GM18511 (cell line): ENCODE measurements around the gene S100A10.

Experiments used
- ATAC-seq: cut with Tn5 transposase; IDR thresholded peaks from one replicate; pipeline ENCODE4 v1.9.1; 2021; ENCODE audit warnings: mild to moderate bottlenecking, moderate library complexity; ENCODE audit not compliant: unreplicated experiment

The S100A10 gene

DNA sequence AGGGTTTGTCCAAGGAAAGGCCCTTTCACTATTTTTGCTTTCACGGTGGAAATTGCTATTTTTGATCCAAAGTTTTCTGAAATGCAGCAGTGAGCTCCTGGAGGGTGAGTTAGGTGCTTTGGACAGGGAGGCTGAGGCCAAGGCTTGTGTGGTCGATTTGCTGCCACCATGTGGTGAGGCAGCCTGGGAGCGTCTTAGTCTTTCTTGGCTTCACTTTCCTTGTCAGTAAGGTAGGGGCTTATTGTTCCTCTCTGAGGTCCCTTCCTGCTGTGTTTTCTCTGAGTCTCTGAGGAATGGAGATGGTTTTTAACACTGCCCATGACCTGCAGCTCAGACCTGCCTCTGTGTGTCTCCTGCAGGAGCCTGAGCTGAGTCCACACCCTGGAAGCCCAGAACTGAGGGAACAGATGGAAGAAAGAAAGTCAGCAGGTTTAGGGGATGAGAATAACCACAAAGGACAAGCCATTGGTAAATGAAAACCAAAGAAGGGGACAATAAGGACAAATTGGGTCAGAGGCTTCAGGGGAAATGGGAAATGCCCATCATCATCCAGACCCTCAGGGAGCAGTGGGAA, 20.1 kb upstream of the S100A10 start:
- no peak for ATAC-seq

DNA sequence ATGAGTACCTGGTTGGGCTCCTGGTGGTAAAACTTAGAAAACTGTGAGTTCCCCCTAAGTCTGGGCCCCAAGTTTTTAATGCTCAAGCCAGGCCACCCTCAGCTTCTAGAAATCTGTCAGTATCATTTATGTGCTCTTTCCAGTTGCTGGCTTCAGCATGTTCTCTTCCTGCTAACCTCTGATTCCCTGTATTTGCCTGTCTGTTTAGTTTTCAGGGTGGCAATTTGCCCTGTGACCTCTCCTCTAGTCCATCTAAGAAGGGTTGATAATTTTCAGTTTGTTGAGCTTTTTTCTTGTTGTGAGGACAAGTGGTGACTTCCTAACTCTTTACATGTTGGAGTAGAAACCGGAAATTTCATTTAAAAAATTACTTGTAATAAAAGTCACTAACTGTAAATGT, 16.0 kb upstream of the S100A10 start:
- ATAC-seq: no peak

DNA sequence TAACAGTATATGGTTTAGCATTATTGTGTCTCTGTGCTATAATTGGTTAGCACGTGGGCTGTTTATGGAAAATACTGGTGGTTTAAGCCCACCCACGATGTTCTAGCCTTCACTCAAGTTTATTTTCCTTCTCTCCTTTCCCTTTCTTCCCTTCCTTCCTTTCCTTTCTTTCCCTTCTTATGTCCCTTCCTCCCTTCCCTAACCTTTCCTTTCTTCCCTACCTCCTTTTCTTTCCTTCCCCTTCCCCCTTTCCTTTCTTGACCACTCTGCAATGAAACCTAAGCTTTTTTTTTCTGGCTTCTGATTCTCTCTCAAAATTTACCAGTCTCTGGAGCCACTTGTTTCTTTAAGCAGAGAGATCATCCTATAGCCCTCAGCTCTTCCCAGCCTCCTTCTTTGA, 13.4 kb upstream of the S100A10 start:
- no peak for ATAC-seq

DNA sequence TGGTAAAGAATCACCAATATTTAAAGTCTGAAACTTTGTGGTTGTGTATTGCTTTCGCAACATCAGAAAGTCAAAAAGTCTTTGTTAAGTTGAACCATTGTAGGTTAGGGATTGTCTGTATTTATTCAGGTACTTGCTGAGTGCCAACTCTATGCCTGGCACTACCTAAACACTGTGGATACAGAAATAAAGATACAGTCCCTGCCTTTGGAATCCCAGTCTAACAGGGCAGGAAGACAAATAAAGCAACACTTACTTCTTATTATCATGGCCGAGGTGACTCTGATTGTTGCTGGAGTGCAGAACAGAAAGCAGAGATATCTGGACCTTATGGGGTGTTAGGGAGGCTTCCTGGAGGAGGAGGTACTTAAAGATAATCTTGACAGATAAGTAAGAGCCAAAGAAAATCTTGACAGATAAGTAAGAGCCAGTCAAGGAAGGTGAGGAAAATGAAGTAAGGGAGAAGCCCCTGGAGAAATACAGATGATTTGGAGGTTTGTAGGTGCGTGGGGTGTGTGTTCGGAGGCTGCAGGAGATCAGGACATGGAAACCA, 11.8 kb upstream of the S100A10 start:
- ATAC-seq: no peak

DNA sequence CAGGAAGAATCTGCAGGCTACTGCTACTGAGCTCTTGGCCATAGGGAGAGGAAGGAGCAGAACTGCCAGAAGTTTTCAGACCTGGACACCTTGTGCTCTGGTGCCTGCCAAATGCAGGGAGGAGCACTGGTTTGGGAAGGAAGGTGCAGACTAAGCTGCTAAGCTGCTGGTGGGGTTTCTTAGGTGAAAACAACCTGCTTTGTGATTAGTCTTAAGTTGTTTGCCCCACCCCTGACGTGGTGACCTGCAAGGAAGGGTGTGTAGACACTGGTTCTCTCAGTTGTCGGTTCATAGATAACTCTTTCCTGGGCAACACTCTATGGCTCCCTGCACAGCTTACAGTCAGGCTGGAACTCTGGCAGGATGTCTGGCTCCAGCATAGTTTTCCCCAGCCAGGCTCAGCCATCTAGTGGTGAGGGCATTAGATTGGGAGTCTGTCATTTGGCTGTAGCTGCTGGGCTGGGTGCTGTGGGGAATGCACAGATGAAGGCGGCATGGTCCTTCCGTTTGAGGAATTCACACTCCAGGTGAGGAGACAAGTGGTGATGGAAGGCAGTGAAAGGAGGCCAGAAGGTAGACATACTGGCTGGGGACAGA, 10.3 kb upstream of the S100A10 start:
- ATAC-seq: no peak

DNA sequence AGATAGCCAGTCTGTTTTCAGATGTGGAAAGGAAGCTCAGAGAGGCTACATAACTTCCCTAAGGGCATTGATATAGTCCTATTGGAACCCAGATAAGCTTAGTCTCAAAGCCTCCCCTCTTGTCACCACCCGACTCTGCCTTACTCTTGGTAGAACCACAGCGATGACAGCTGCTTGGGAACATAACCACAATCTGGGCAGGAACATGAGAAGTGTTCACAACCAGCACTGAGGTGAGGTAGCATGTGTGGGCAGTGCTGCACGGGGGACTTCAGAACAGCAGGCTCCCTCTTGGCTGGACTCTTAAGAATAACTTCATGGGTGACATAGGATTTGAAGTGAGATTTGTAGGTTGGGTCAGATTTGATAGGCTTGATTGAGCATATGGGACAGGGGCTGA, 9.3 kb upstream of the S100A10 start:
- no peak for ATAC-seq

DNA sequence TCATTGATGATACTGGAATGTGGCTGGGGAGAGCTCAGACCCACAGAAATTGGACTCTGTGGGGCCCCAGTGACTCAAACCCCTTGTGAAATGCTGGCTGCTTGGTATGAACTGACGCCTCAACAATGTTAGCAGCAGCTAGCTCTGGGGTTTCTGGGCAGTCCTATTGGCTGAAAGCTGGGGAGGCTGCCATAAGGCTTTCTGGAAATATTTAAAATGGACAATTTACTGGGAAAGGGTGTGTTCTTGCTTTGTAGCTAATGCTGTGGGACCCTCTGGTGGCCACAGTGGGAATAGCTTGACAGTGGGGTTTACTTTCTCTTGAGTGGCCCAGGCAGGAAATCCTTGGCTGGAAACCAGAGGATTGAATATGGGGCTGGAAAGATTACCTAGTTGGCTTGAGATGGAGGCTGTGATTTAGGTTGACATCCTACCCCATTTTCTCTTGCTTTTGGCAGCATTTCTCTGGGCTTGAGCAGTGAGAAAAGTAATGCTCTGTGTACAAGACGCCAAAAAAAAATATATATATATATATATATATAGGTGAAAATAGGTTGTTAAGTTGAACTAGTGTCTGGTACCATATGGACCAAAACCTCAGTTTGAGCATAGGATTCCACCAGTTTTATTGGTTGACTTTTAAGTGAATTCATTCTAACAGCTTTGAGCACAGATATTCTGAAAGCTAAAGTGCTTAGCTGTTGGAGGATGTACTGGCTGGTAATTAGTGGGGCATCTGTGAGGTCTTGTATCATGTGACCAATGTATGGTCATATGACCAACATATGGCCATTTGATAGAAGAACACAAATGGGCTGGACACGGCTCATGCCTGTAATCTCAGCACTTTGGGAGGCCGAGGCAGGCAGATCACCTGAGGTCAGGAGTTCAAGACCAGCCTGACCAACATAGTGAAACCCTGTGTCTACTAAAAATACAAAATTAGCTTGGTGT, 8.2 kb upstream of the S100A10 start:
- ATAC-seq: no peak

DNA sequence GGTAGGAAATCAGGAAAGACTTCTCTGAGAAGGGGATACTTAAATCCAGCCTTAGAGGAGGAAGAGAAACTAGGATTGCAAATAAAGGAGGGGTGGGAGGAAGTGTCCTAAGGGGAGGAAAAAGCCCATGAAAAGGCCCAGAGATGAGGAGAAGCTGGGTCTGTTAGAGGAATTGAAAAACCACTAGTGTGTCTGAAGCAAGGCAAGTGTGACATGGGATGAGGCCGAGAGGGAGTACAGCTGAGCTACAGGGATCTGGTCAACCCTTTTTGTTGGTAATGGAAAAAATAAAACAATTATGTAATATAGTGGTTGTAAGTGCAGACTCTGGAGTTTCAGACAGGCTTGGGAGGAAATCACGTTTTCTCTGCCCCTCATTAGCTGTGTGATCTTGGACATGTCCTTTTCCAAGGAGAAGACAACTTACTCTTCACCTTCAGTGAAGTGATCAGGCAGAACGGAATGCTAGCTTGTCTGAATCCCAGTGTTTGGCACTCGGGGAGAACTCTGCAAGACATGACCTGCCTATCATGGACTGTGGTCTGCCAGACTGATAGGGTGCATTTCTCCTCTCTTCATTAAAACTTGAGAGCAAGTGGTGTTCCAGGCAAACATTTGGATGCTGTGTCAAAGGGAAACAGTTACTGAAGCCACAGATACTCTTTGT, 7.4 kb upstream of the S100A10 start:
- ATAC-seq: no peak

DNA sequence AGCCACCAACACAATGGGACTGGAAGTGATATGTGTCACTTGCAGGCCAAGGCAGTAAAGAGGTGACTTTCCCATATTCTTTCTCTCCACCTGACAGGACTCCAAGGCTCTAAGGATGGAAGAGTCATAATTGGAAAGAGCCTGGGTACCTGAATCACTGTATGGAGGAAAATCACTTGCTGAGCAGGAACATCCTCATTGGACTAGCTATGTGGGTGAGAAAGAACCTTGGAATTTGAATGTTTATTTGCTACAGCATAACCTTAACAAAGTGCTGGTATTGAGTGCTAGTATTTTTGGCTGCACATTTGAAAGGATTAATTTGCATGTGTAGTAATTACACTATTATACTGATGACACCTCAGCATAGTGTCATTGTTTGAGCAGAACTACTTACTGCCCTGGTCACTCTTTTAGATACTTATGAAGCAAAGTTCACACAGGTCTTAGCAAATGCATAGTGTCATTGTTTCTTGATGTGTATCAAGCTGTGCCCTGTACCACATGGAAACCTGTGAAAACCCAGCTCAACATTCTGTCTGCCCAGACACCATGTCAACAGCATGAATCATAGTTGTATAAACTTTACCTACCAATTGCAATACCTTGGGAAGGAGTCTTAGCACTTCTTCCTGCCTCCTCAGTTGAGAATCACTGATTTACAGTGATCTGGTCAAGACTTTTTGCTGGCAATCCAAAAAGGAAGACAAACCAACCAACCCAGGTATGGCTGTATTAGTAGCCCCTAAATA, 5.1 kb upstream of the S100A10 start:
- ATAC-seq: no peak

DNA sequence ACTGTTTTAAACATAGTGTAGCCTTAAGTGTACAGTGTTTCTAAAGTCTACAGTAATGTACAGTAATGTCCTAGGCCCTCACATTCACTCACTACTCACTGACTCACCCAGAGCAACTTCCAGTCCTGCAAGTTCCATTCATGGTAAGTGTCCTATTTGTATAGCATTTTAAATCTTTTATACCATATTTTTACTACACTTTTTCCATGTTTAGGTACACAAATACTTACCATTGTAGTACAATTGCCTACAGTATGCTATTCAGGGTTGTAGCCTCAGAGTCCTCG, 3.6 kb upstream of the S100A10 start:
- no peak for ATAC-seq

DNA sequence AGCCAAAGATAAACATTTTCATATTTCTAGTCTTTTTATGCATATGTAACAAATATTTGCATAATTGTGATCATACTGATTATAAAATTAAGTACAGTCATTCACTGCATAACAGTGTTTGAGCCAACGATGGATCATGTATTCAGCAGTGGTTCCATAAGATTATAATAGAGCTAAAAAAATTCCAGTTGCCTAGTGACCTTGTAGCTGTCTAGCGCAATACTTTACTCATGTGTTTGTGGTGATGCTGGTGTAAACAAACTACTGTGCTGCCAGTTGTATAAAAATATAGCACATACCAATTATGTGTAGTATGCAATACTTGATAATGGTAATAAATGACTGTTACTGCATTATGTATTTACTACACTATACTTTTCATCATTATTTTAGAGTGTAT, 2.1 kb upstream of the S100A10 start:
- ATAC-seq: no peak

DNA sequence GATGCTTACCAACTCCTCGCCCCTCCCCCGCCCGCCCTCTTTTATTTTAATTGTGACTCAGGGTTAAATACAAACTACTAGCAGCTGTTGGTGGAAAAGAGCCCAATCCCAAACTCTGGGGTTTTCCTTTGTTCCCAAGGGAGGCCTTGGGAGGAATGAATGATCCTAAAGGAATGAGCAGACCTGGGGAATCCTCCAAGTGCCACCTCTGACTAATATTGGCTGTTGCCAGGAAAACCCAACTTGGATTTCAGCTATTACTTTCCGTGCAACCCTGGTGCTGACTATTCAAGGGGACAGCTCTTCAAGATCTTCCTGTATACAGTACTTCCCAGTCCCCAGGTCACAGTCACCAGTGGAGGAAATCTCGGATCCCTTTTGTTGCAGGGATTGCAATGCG, 1.3 kb upstream of the S100A10 start:
- no peak for ATAC-seq

DNA sequence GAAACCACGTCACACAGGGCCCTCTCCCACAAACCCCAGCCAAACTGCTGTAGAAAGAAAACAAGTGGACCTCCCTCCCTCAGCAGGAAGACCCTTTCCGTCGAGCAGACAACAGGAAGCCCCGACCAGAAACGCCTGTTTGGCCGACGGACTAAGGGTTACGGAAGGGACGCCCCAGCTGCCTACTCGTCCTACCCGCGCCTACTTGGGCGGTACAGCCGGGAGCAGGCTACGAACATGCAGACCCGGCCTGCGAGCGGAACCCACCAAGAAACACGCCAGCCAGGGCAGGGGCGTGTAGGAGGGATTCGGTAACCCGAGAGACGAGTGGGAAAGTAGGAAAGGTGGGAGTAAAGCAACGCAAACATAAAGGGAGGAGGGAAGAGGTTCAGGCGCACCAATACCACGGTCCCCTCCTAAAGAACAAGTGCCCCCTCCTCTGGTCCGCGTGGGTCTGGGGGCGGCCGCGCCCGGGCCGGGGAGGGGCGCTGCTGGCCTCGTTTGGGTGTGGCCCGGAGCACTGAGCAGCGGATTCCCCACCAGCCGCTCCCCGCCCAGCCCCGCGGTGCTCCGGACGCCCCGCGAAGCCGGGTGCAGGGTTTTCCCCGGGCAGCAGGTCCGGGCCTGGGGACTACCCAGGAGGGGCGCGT, 450 bp downstream of the S100A10 start:
- ATAC-seq: no peak

DNA sequence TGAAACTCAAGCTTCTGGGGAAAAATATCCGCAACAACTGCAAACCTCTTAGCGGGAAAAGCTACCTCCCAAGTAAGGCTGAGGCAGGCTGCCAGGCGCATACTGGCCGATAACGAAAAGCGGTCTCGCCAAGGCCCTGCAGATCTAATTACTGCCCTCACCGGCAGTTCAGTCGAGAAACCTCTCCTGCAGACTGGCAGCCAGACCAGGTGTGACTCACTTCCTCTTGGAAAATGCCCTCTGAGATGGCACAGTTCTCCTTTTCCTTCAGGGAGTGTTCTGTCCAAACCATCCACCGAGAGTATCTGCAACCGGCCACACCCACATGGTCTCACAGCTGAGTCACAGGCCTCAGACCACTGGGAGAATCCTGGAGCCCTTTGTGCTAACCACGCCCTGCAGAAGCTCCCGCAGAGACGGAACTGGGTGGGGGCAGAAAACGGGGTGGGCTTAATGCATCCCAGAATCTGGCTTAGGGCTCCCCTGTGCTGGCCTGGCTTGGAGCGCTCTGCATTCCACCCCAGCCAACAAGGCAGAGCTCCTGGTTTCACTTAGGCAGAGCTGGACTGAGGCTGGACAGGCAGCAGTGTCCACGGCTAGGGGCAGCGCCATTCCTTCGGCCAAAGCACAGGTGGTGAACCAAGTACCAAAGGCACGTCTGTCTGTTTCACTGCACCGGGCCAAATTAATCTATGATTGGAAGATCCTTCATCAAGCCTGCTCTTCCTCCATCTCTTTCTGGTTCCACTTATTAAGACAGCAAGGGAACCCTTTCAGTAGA, 1.2 kb downstream of the S100A10 start:
- ATAC-seq: no peak

DNA sequence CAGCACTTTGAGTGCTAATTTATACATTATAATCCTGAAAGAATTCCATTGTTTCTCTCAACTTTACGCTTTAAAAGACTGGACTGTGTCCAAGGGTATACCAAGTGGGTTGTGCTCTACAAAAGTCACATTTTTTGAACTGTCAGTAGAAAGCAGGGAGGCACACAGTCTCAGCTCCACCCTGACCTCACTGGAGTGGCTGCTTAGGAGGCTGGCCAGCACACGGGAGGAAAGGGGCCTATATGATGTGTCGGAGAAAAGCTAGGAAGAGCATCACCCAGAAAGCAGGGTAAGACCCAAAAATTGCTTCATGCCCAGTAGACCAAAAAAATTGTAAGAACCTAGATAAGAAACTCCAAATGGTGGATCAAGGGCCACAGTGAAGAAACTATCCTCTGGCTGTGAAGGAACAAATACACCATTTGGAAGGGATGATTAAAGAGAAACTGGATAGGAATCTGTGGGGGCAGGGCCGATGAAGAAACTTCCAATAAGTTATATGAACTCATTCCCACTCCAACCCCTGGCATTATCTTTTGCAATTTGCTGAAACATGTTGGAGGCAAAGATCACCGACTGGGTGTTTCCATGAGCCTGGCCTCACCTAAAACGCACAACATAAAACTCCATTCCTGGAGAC, 1.9 kb downstream of the S100A10 start:
- ATAC-seq: no peak

DNA sequence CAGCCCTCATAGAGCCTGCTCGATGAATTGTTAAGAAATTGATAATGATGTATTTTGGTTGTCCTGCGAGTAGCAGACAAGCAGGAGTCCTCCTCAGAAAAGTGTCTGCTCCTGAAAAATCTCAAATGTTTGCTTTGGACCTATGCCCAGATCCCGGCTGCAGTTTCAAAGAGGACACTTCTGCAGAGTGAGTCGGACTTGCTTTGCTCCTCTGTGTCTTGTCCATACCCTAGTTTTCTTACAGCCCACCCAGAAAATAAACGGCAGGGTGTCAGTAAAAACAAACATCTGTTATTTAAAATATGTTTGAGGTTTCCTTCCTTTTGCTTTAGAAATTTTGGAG, 2.8 kb downstream of the S100A10 start:
- no peak for ATAC-seq

DNA sequence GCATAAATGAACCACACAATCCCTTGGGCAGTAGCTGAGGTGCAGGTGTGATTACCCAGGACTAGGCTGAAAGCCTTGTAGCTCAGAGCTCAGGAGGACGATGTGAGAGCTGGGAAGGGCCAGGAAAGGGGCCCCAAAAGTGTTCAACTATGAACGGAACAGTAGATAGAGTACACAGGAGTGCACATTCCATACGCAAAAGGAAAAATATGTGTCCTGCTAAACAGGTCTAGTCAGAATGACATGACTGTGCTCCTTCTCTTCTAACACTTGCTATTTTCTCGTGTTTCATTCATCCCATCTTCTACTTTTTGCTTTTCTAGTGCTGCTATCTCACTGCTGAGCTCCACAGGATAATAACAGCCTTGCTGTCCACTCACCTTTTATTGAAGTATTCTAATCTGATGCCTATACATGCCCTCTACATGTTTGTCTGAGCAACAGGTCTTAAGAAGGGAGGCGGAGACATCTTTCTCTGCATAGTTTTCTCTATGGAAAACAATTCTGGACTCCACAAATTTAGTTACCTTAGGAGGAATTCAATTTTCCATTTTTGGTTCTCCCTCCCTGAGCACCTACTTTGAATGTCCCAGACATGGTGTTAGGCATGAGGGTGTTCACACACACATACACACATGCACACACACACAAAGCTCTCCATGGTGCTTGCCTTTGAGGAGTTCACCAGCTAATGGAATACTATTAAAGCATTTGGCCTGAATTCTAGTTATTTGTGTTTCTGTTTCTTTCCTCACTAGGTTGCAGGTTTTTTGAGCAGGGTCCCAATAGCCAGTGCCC, 3.4 kb downstream of the S100A10 start:
- no peak for ATAC-seq

DNA sequence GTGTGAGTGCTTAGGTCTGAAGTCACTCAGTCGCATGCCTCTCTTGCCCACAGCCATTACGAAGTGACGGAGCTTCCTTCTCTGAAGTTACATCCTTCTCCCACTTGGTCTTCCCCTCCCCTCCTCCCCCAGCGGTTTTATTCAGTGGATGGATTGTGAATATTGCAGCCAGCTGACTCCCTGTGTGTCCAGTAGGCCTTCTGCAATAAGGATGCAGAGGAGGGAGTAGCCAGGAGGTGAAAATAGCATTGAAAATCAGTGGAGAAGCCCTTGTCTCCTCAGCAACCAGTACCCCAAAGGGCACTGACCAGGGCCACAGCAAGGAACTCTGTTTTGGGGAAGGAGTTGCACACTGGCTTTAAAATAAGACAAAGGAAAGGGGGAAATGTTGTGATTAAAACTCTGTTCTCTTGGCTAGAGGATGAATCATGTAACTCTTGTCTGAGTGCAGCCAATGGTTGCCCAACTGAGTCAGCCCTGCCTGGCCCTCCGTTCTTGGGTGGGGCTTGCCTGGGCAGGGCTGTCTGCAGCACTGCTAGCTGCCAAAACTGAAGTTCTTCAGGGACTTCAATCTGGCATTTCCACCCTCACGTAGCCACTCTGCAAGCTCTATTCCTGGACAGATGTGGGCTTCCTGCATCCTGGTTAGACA, 4.3 kb downstream of the S100A10 start:
- no peak for ATAC-seq
